HT1080 (cell line): ENCODE results near the gene DNAAF9. TPM values are rescaled to one million over a fixed set of nuclear protein-coding genes. Genes with fewer than 3 reads are reported as not detected.
A peak's percentile ranks its signal among the peaks of the same experiment; 100 is the strongest.

Source experiments
- DNase-seq: peaks from one replicate; pipeline ENCODE4 v3.0.0-alpha.2; 2015; ENCODE audit warnings: low read depth
- small RNA-seq: library from RNA; depleted of rRNA; stranded (forward); fragments of <200 nt; gene quantifications from one replicate; pipeline ENCODE3, GENCODE V24; 2014
- total RNA-seq: library from RNA; depleted of rRNA; stranded (reverse); fragments of >200 nt; shearing (Covaris generic); gene quantifications from 2 replicates; pipeline ENCODE4 v1.2.3, GENCODE V29; 2014; rRNA removed

DNAAF9 gene
- total RNA-seq, 1 experiment from 2014 or later = 3.0 TPM

- no peak for DNase-seq
These were observed 29.3 kb downstream of the DNAAF9 start for GRCh38 chr20:3378138-3378537.

GRCh38 chr20:3377644-3378043 is 29.8 kb downstream of the DNAAF9 start:
- no peak for DNase-seq

DNA sequence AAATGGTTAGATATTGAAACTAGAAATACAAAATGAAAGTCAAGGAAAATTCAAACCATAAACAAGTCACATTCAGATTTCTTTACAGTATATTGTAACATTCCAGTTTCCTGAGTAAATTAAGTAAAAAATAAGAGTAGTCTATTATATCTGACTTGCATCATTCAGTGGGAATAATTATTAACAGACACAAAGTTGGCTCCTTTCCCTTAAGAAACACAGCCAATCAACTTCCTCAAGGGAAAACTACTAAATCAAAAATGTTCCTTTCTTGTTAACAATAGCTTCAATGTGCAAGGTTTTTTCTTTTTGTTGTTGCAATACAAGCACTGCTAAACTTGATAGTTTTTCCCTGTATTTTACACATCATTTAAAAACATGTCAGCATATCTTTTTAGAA is 33.2 kb downstream of the DNAAF9 start:
- DNase-seq = no peak

DNA sequence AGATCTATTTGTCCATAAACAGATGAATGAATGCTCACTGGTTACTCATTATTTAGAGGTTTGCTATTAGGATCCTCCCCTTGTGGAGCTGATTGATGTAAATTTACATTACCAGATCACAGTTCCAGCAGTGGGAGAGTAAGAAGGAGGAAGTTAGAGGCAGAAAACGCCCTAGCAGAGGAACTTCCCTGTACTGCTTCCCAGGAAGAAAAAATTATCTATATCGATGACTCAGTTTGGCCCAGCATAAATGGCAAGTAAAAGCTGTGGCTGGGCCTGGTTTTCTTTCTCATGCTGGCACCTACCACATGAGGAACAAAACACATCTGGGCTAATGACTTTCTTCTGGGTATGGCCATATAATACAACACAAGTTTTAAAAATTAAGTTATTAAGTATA is 35.7 kb downstream of the DNAAF9 start:
- DNase-seq = no peak

DNA sequence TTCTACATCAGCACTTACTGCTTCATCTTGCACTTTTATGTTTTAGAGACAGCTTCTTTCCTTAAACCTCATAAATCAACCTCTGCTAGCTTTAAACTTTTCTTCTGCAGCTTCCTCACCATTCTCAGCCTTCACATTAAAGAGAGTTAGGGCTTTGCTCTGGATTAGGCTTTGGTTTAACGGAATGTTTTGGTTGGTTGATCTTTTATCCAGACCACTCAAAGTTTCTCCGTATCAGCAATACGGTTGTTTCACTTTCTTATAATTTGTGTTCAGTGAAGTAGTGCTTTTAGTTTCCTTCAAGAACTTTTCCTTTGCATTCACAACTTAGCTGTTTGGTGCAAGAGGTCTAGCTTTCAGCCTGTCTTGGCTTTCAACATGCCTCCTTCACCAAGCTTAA is 40.4 kb downstream of the DNAAF9 start:
- no peak for DNase-seq

GRCh38 chr20:3364323-3365013 is 43.0 kb downstream of the DNAAF9 start:
- no peak for DNase-seq

DNA sequence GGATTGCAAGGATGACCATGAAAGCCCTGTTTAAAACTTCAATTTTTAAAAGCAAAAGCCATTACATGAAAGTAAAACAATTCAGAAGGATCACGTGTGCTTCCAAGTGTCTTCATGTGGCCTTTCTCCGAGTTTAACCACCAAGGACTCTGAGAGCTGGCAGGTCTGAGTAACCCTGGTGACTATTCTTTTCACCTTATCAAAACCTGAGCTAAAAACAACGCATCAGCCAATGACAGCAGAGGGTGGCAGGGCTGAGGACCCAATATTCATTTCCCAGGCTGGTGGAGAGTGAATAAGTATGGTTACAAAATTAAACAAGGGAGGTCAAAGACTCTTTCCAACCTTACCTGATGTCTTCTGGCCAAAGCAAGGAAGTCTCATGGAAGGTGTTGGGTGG is 46.7 kb downstream of the DNAAF9 start:
- DNase-seq = no peak

DNA sequence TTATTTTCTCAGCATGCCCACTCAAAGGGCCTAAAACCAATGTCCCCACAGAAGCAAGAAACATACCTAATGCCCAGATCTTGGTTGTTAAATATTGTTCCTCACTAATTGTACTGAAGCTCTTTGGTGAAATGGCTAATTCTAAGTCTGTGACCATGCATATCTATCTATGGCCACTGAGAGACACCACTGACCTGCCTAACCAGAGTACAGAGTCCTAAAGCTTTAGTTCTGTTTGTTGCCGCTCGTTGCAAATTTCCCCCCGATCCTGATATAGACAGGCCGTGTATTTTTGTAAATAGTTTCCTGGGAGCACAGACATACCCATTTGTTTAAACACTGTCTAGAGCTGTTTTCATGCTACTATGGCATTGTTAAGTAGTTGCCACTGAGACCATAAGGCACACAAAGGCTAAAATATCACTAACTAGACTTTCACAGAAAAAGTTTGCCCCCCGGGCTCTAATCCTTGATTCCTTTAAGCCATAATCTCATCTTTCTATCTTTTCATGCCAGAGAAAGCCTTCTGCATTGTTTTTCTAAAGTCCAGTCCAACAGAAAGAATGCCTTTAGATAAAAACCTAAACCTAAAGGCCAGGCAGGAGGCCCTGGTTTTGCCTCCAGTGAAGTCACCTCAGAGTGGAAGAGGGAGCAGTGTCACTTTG is 48.7 kb downstream of the DNAAF9 start:
- no peak for DNase-seq

Small RNA genes lying within 50 kb of the gene (small RNA-seq; reads per million reads assigned to genes)
- 0.98 reads per million, percentile 73 among the genes with 10 or more reads in this experiment for gene RF00012
- not detected for gene RNU6-1019P

Other genes with a start within 250 kb of the DNAAF9 start
- gene FASTKD5, start 247.8 kb downstream of the DNAAF9 start, total RNA-seq = 38.1 and 40.4 TPM in 2 replicates
- gene UBOX5, start 247.8 kb downstream of the DNAAF9 start, total RNA-seq = 5.1 and 6.2 TPM in 2 replicates
- gene LZTS3, start 234.1 kb downstream of the DNAAF9 start, total RNA-seq = 4.5 TPM in 2 replicates
- gene DDRGK1, start 203.0 kb downstream of the DNAAF9 start, total RNA-seq = 36.8 and 40.7 TPM in 2 replicates
- gene ITPA, start 198.2 kb downstream of the DNAAF9 start, total RNA-seq = 120 and 144 TPM in 2 replicates
- gene SLC4A11, start 168.5 kb downstream of the DNAAF9 start, total RNA-seq = 1.1 and 1.7 TPM in 2 replicates
- 14.5 and 20.7 TPM in 2 replicates for gene ATRN, start 63.3 kb upstream of the DNAAF9 start, total RNA-seq